Left lung (tissue), 10 donors: ENCODE measurements around the gene MAFB. TPM values are rescaled to one million over a fixed set of nuclear protein-coding genes. Genes with fewer than 3 reads are reported as not detected.

Experiments
- ATAC-seq: fragments of 200-7000 bp; cut with Tn5 transposase; one replicate; pipeline ENCODE4 v1.9.1; 2020; ENCODE audit warnings: moderate library complexity
- DNase-seq, 4 donors: peaks; one replicate each; pipeline ENCODE4 v3.0.0-alpha.2; 2013 to 2020
- H3K27ac ChIP-seq, 2 donors: fragments of 200-600 bp; sonication (generic) in 1 of 2; one replicate each; pipeline versions ENCODE4 v1.5.0 to v1.8.0; 2020 to 2021
- H3K27me3 ChIP-seq, 2 donors: fragments of 200-600 bp; sonication (generic) in 1 of 2; one replicate each; pipeline versions ENCODE4 v1.5.0 to v1.8.0; 2020 to 2021
- H3K36me3 ChIP-seq, 2 donors: fragments of 200-600 bp; sonication (generic) in 1 of 2; one replicate each; pipeline versions ENCODE4 v1.5.0 to v1.8.0; 2020 to 2021
- H3K4me1 ChIP-seq, 2 donors: fragments of 200-600 bp; one replicate each; pipeline ENCODE4 v1.8.0; 2021
- H3K4me3 ChIP-seq, 2 donors: fragments of 200-600 bp; sonication (generic) in 1 of 2; one replicate each; pipeline versions ENCODE4 v1.5.0 to v1.8.0; 2020 to 2021; ENCODE audit warnings: mild to moderate bottlenecking in 1 of 2
- H3K9me3 ChIP-seq, 2 donors: fragments of 200-600 bp; sonication (generic) in 1 of 2; one replicate each; pipeline versions ENCODE4 v1.5.0 to v1.8.0; 2020 to 2021
- CTCF ChIP-seq, 2 donors: fragments of 200-600 bp; sonication (generic) in 1 of 2; IDR thresholded peaks; one replicate each; pipeline versions ENCODE4 v1.5.0 to v1.8.0; 2021; ENCODE audit warnings: antibody characterized with exemption in 2 of 2
- intact Hi-C, 2 donors: fragments of 100-400 bp; cut with DNase I; formaldehyde crosslinking; loops; one replicate each; pipeline versions ENCODE4 v1.11.2 to v1.14.2; 2022
- polyA plus RNA-seq, 6 donors: library from polyadenylated mRNA; unstranded; fragments of 120-200 nt; gene quantifications; one replicate each; pipeline ENCODE4 v1.2.1, GENCODE V29; 2013; ENCODE audit not compliant: insufficient read length in 6 of 6
- total RNA-seq, 2 donors: library from RNA; stranded (reverse); fragmentation: NEBNext Ultra II Directional; extraction: Animal tissue kit (Norgen Biotek cat#: 25700); gene quantifications; one replicate each; pipeline ENCODE4 v1.2.1, GENCODE V29; 2021
- donor health status: DM: no; HTN: yes; CAD: no.
- donor health status: DM: no; HTN: no; CAD: no.

The MAFB gene
- total and polyA plus RNA-seq, 8 donors, result 9.8 to 111 (median 12.3) TPM

- Histone ChIP-seq H3K4me3 (no peak overlapping the region), H3K9me3 (no peaks in the 10 kb centered on the region), H3K4me1 (peaks cover 0 to 9% of the 10 kb centered on the region in 2 donors), H3K36me3 (no peaks in the 10 kb centered on the region), H3K27me3 (no peaks in the 10 kb centered on the region), H3K27ac (no peak overlapping the region)
- ATAC-seq, result no peak
- intact Hi-C loops, result no loop called here
- TF ChIP-seq CTCF (IDR thresholded peaks at IDR 0.05), result no peak
- no peak for DNase-seq
Measured at GRCh38 chr20:40655451-40655850, 33.6 kb downstream of the MAFB start.

GRCh38 chr20:40654876-40655275 lies 34.2 kb downstream of the MAFB start:
- no peak for DNase-seq
- ATAC-seq, result peak; percentile 27
- Histone ChIP-seq H3K27me3 (no peaks in the 10 kb centered on the region), H3K9me3 (no peaks in the 10 kb centered on the region), H3K27ac (no peak overlapping the region), H3K4me1 (peaks cover 0 to 9% of the 10 kb centered on the region in 2 donors), H3K4me3 (no peak overlapping the region), H3K36me3 (no peaks in the 10 kb centered on the region)
- intact Hi-C loops, result no loop called here
- TF ChIP-seq CTCF (IDR thresholded peaks at IDR 0.05), result no peak

GRCh38 chr20:40652441-40652987 lies 36.5 kb downstream of the MAFB start:
- Histone ChIP-seq H3K27me3 (no peaks in the 10 kb centered on the region), H3K27ac (no peak overlapping the region), H3K9me3 (no peaks in the 10 kb centered on the region), H3K4me3 (no peak overlapping the region), H3K4me1 (peaks cover 0 to 9% of the 10 kb centered on the region in 2 donors), H3K36me3 (no peaks in the 10 kb centered on the region)
- no peak for TF ChIP-seq CTCF (IDR thresholded peaks at IDR 0.05)
- no peak for DNase-seq
- no peak for ATAC-seq
- intact Hi-C loops, result no loop called here

- Histone ChIP-seq H3K9me3 (no peaks in the 10 kb centered on the region), H3K27me3 (no peaks in the 10 kb centered on the region), H3K4me3 (no peak overlapping the region), H3K4me1 (peaks cover 7 to 9% of the 10 kb centered on the region in 2 donors), H3K36me3 (no peaks in the 10 kb centered on the region), H3K27ac (no peak overlapping the region)
- no peak for ATAC-seq
- no peak for TF ChIP-seq CTCF (IDR thresholded peaks at IDR 0.05)
- DNase-seq, result no peak
- intact Hi-C loops, result no loop called here
Measured at GRCh38 chr20:40651151-40651550, 37.9 kb downstream of the MAFB start.

- Histone ChIP-seq H3K9me3 (no peaks in the 10 kb centered on the region), H3K27ac (no peak overlapping the region), H3K27me3 (no peaks in the 10 kb centered on the region), H3K4me1 (peaks cover 9% of the 10 kb centered on the region in 2 donors), H3K36me3 (no peaks in the 10 kb centered on the region), H3K4me3 (no peak overlapping the region)
- ATAC-seq (no peak), DNase-seq (peak in 1 of 4 donors; percentile 28)
- intact Hi-C loops, result no loop called here
- TF ChIP-seq CTCF (IDR thresholded peaks at IDR 0.05), result no peak
Measured at GRCh38 chr20:40650707-40651106, 38.3 kb downstream of the MAFB start.
